ENCODE data around the gene FFAR3. TPM values are rescaled to one million over a fixed set of nuclear protein-coding genes. Genes with fewer than 3 reads are reported as not detected.

The FFAR3 gene
- total and polyA plus RNA-seq, 2 of the 8 experiments (the other 6 are each of a cell fraction or from before 2014, with no cell fraction given), result not detected

- Histone ChIP-seq H2BK12ac (ENCODE audit: low read depth, low read length) (no peak overlapping the region), H3K9me3 (ENCODE audit: insufficient read depth in 2 of 2, low read depth in 1 of 2, low read length in 1 of 2) (no peaks in the 10 kb centered on the region), H3K14ac (ENCODE audit: insufficient read length) (no peak overlapping the region), H2BK20ac (ENCODE audit: low read length) (no peak overlapping the region), H3K27ac (ENCODE audit: low read depth, low read length) (no peak overlapping the region), H3K18ac (ENCODE audit: extremely low read depth, low read length) (no peak overlapping the region), H3K9ac (replicated peaks in 1 of 4; ENCODE audit: extremely low read depth in 1 of 4, low read depth in 3 of 4, low read length in 3 of 4) (no peak overlapping the region), H2AFZ (ENCODE audit: low read length) (no peak overlapping the region), H3K4ac (replicated peaks; ENCODE audit: insufficient read length, low read depth, low read length) (no peak overlapping the region), H2BK120ac (replicated peaks; ENCODE audit: low read depth, low read length) (no peak overlapping the region), H4K8ac (ENCODE audit: extremely low read depth, insufficient read depth, low read length) (no peak overlapping the region), H3K27me3 (replicated peaks in 1 of 4; ENCODE audit: control insufficient read depth in 3 of 4, extremely low read depth in 1 of 4, insufficient read depth in 3 of 4, low read length in 3 of 4) (no peaks in the 10 kb centered on the region; a peak in 1 of 7 replicates), H3K23ac (ENCODE audit: insufficient read length) (no peak overlapping the region), H4K20me1 (replicated peaks in 1 of 2; ENCODE audit: control insufficient read depth in 1 of 2, insufficient read depth in 2 of 2, low read length in 2 of 2) (no peaks in the 10 kb centered on the region), H3K79me1 (ENCODE audit: low read depth, low read length) (no peaks in the 10 kb centered on the region), H3K79me2 (ENCODE audit: control insufficient read depth in 1 of 2, insufficient read depth in 2 of 2, low read length in 2 of 2) (no peaks in the 10 kb centered on the region), H3K23me2 (ENCODE audit: low read depth, low read length) (no peaks in the 10 kb centered on the region), H4K91ac (replicated peaks; ENCODE audit: insufficient read length, low read length) (no peak overlapping the region), H3K36me3 (ENCODE audit: control insufficient read depth in 2 of 4, insufficient read depth in 4 of 4, low read length in 3 of 4) (no peaks in the 10 kb centered on the region; a peak in 1 of 8 replicates), H3K4me3 (ENCODE audit: extremely low read depth in 1 of 4, insufficient read depth in 2 of 4, low read depth in 3 of 4, low read length in 4 of 4) (no peak overlapping the region), H3K4me1 (replicated peaks in 1 of 4; ENCODE audit: control insufficient read depth in 3 of 4, insufficient read depth in 4 of 4, low read length in 3 of 4) (no peaks in the 10 kb centered on the region), H2BK15ac (ENCODE audit: low read length) (no peak overlapping the region), H4K5ac (ENCODE audit: insufficient read length, low read depth, low read length) (no peak overlapping the region), H3K4me2 (ENCODE audit: insufficient read depth in 1 of 2, low read depth in 2 of 2, low read length in 2 of 2) (no peak overlapping the region), H2BK5ac (ENCODE audit: low read depth, low read length) (no peak overlapping the region), H2AK5ac (ENCODE audit: low read depth, low read length) (no peak overlapping the region), H3K56ac (replicated peaks; ENCODE audit: insufficient read length, low read depth, low read length) (no peak overlapping the region)
- TF ChIP-seq, protein P1, sequence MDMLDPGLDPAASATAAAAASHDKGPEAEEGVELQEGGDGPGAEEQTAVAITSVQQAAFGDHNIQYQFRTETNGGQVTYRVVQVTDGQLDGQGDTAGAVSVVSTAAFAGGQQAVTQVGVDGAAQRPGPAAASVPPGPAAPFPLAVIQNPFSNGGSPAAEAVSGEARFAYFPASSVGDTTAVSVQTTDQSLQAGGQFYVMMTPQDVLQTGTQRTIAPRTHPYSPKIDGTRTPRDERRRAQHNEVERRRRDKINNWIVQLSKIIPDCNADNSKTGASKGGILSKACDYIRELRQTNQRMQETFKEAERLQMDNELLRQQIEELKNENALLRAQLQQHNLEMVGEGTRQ (IDR thresholded peaks at IDR 0.05; ENCODE audit: low read length), result no peak
- TF ChIP-seq GTF2F1 (IDR thresholded peaks at IDR 0.05; ENCODE audit: borderline replicate concordance, low read depth, low read length), result no peak
- DNase-seq (ENCODE audit: low read depth in 1 of 2, low spot score in 2 of 2) (no peak), FAIRE-seq (no peak)
- ChIA-PET CTCF (ENCODE audit: partially characterized antibody) (interaction anchor here (0.6 to 1.0 kb wide), 3 partner anchors 8 to 48 kb away, joined by 3 read pairs; no protein-coding TSS in a partner anchor), POLR2A (ENCODE audit: partially characterized antibody) (no interaction called here)
- WGBS, 2 experiments (ENCODE audit: extremely low coverage in 1 of 2, insufficient coverage in 1 of 2, insufficient read length in 1 of 2, insufficient replicate concordance in 2 of 2, low coverage in 1 of 2, low lambda C conversion rate in 2 of 2, missing lambda C conversion rate in 1 of 2), result 88% methylated on average over 9 of the region's 10 CpGs; no CpG with 5 or more reads in 1 of the 2 experiments
These were observed 41.9 kb downstream of the FFAR3 start for GRCh38 chr19:35399948-35400772.

All from H1 (cell line).